Heart left ventricle (tissue), 13 donors: Measurements from ENCODE around the gene FHOD1.

Experiments
- CTCF ChIP-seq, 12 donors: fragments of 200-600 bp; sonication (generic) in 4 of 12; IDR thresholded peaks; one replicate each; pipeline versions ENCODE4 v1.5.0 to v1.8.0; 2018 to 2022; ENCODE audit warnings: antibody characterized with exemption in 12 of 12, mild to moderate bottlenecking in 5 of 12
- POLR2A ChIP-seq, 2 donors: fragments of 450-650 bp; IDR thresholded peaks; one replicate each; pipeline ENCODE4 v1.6.1; 2017; ENCODE audit warnings: antibody characterized with exemption in 2 of 2, mild to moderate bottlenecking in 2 of 2, moderate library complexity in 2 of 2
- donor health status: ischemic (EF 13 %, LVEDD 7.1; RV severe dilation, severe dysfunction).
- donor health status: DM: no; HTN: yes; CAD: no.
- donor health status: DM: no; HTN: no; CAD: no.
- donor health status: ischemic (EF 25% LVEDD 6.9; RV normal size, moderate dysfunction).
- donor health status: ischemic (EF 25% LVEDD 5.7; RV mildly dilated, moderate dysfunction).
- donor health status: ischemic (EF 35%, LVEDD 5.7; RV mildly dilated, moderate dysfunction).
- donor health status: nonischemic (EF 11% LVEDD 7.7; RV severe dilation, severe dysfunction).
- donor health status: DM: yes; HTN: yes; CAD: no.
- donor health status: PGD.
- donor health status: ischemic (EF 29% LVEDD 5.4; RV normal size, mild dysfunction).
- donor health status: nonischemic (EF 23%, LVEDD 6.1; RV moderate dilation, normal function).

GRCh38 chr16:67188323-67188722 is 59.0 kb downstream of the FHOD1 start:
- TF ChIP-seq CTCF (IDR thresholded peaks at IDR 0.05) (no peak), POLR2A (IDR thresholded peaks at IDR 0.05) (no peak)
